Psoas muscle (tissue), 8 donors: ENCODE results near the gene SEC61A1. TPM values are rescaled to one million over a fixed set of nuclear protein-coding genes. Genes with fewer than 3 reads are reported as not detected.

Experiments
- ATAC-seq, 4 donors: fragments of 200-7000 bp; cut with Tn5 transposase; one replicate each; pipeline ENCODE4 v1.9.1; 2020; ENCODE audit warnings: moderate library complexity in 3 of 4, mild to moderate bottlenecking in 2 of 4
- DNase-seq, 2 donors: peaks; one replicate each; pipeline ENCODE4 v3.0.0-alpha.2; 2020
- H3K27ac ChIP-seq: fragments of 200-600 bp; one replicate; pipeline ENCODE4 v1.8.0; 2022
- H3K27me3 ChIP-seq, 3 donors: fragments of 200-600 bp in 1 of 3; one replicate each; pipeline versions ENCODE4 v1.6.1 to v1.8.0; 2013 to 2022; ENCODE audit warnings: low read length in 2 of 3, mild to moderate bottlenecking in 2 of 3, moderate library complexity in 1 of 3; ENCODE audit not compliant: insufficient read depth in 3 of 3
- H3K36me3 ChIP-seq, 2 donors: fragments of 200-600 bp in 1 of 2; one replicate each; pipeline versions ENCODE4 v1.6.1 to v1.8.0; 2013 to 2022; ENCODE audit warnings: low read depth in 1 of 2, mild to moderate bottlenecking in 1 of 2, moderate library complexity in 1 of 2; ENCODE audit not compliant: insufficient read depth in 1 of 2
- H3K4me1 ChIP-seq: fragments of 200-600 bp; one replicate; pipeline ENCODE4 v1.8.0; 2022
- H3K4me3 ChIP-seq: fragments of 200-600 bp; one replicate; pipeline ENCODE4 v1.8.0; 2022; ENCODE audit warnings: mild to moderate bottlenecking
- H3K9me3 ChIP-seq: fragments of 200-600 bp; one replicate; pipeline ENCODE4 v1.8.0; 2022
- CTCF ChIP-seq: fragments of 200-600 bp; IDR thresholded peaks from one replicate; pipeline ENCODE4 v1.8.0; 2022; ENCODE audit warnings: antibody characterized with exemption
- WGBS, 3 donors: extraction: QIAGEN DNeasy Blood & Tissue Kit; methylation state at CpG; one replicate each; pipeline versions ENCODE4 v1.1.6 to v1.1.7; 2013; 5-methylcytosine and 5-hydroxymethylcytosine counted together
- intact Hi-C, 2 donors: fragments of 100-400 bp; cut with DNase I; formaldehyde crosslinking; loops; one replicate each; pipeline versions ENCODE4 v1.11.0 to v1.14.2; 2022
- polyA plus RNA-seq, 3 donors: library from polyadenylated mRNA; stranded (reverse); fragments of 200-250 nt; gene quantifications; one replicate each; pipeline ENCODE4 v1.2.3, GENCODE V29; 2013
- total RNA-seq, 4 donors: library from RNA; stranded (reverse); fragmentation: NEBNext Ultra II Directional in 2 of 4; extraction: Animal tissue kit (Norgen Biotek cat#: 25700) in 2 of 4; gene quantifications; one replicate each; pipeline versions ENCODE4 v1.2.1 to v1.2.4, GENCODE V29; 2021 to 2023
- donor health status: healthy with polysubstance abuse.
- donor health status: DM: no; HTN: no; CAD: no; lungs with moderate emphysema.
- donor health status: Bipolar disorder and iron deficiency.
- donor health status: healthy.
- donor health status: DM: yes; HTN: yes; CAD: no.
- donor health status: DM: no; HTN: no; CAD: no.
- donor health status: DM: no; HTN: no; CAD: no.
- donor health status: DM: yes; HTN: yes; CAD: no.

The SEC61A1 gene
- total and polyA plus RNA-seq, 7 donors: 40.1 to 136 (median 89.3) TPM

GRCh38 chr3:128052595-128053351 lies 536 bp downstream of the SEC61A1 start:
- no peaks in the 10 kb centered on the region for H3K9me3 ChIP-seq
- intact Hi-C loops: no loop called here
- no peak for TF ChIP-seq CTCF
- H3K4me3 ChIP-seq: peak overlapping the region; percentile 98
- ATAC-seq (peak; percentile 46 to 76 (median 60)), DNase-seq (peak in 1 of 2 donors; percentile 58)
- no peaks in the 10 kb centered on the region for H3K27me3 ChIP-seq
- H3K4me1 ChIP-seq: peaks cover 30% of the 10 kb centered on the region
- 1 to 2% (median 1%) methylated on average over 25 to 33 of the region's 33 CpGs for WGBS, 3 donors
- H3K27ac ChIP-seq: peak overlapping the region; percentile 100
- H3K36me3 ChIP-seq: peaks cover 13 to 31% of the 10 kb centered on the region in 2 donors

- peak overlapping the region; percentile 98 for H3K4me3 ChIP-seq
- no peaks in the 10 kb centered on the region for H3K27me3 ChIP-seq
- peaks cover 30% of the 10 kb centered on the region for H3K4me1 ChIP-seq
- 41 to 49% (median 48%) methylated on average over 6 of the region's 6 CpGs for WGBS, 3 donors
- ATAC-seq: no peak
- intact Hi-C loops: no loop called here
- H3K36me3 ChIP-seq: peaks cover 14 to 39% of the 10 kb centered on the region in 2 donors
- no peaks in the 10 kb centered on the region for H3K9me3 ChIP-seq
- H3K27ac ChIP-seq: peak overlapping the region; percentile 100
- TF ChIP-seq CTCF: no peak
- no peak for DNase-seq
Observed at GRCh38 chr3:128053614-128054013, 1.4 kb downstream of the SEC61A1 start.

- peak; percentile 53 to 73 (median 61) for ATAC-seq
- intact Hi-C loops: no loop called here
- peak overlapping the region; percentile 98 for H3K4me3 ChIP-seq
Observed at GRCh38 chr3:128054367-128054766, 2.1 kb downstream of the SEC61A1 start.

DNA sequence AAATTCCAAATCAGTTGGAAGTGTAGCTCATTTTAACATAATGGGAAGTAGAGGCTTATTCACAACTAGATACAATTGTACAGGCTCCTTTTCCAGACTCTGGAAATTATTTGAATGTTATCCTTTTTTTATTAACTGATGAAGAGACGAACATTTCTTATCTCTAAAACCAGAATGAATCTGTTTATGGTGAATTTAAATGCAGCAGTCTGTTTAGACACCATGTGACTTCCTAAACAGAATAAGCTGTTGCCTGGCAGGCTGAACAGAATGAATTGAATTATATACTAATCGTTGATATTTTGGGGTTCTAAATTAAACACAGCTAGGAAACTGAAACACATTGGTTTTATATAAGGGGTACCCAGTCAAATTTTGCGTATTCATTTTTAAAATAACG lies 4.0 kb downstream of the SEC61A1 start:
- H3K36me3 ChIP-seq: peaks cover 25 to 65% of the 10 kb centered on the region in 2 donors
- H3K9me3 ChIP-seq: no peaks in the 10 kb centered on the region
- no peak for DNase-seq
- ATAC-seq: no peak
- TF ChIP-seq CTCF: no peak
- H3K4me1 ChIP-seq: peaks cover 26% of the 10 kb centered on the region
- no peak overlapping the region for H3K27ac ChIP-seq
- intact Hi-C loops: no loop called here
- no peak overlapping the region for H3K4me3 ChIP-seq
- WGBS, 3 donors: 37 to 86% (median 69%) methylated on average over 4 of the region's 4 CpGs
- no peaks in the 10 kb centered on the region for H3K27me3 ChIP-seq

More at GRCh38 chr3:128054367-128054766, 2.1 kb downstream of the SEC61A1 start:
- WGBS, 3 donors: 38 to 43% (median 41%) methylated on average over 3 of the region's 3 CpGs
- H3K9me3 ChIP-seq: no peaks in the 10 kb centered on the region
- no peak for TF ChIP-seq CTCF
- no peak for DNase-seq
- H3K27ac ChIP-seq: peak overlapping the region; percentile 100
- H3K4me1 ChIP-seq: peaks cover 30% of the 10 kb centered on the region
- H3K36me3 ChIP-seq: peaks cover 19 to 46% of the 10 kb centered on the region in 2 donors
- H3K27me3 ChIP-seq: no peaks in the 10 kb centered on the region
